ENCODE results near the gene KAZN.

The KAZN gene

GRCh38 chr1:14648896-14649855 lies 50.7 kb downstream of the KAZN start:
- DNase-seq: no peak

DNA sequence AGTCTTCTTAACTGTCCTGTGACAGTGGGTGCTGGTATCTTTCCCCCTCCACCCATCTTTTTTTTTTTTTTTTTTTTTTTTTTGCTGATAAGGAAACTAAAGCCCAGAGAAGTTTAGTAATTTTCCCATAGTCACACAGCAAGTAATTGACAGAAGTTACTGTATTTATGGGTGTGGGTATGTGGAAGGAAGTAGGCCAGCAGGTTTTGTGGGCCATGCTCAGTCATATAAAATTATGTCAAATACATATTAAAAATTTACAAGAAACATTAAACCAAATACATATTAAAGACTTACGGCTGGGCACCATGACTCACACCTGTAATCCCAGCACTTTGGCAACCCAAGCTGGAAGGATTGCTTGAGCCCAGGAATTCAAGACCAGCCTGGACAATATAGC lies 51.5 kb downstream of the KAZN start:
- DNase-seq: no peak

- DNase-seq: peak; percentile 2
Measured at GRCh38 chr1:14650951-14651350, 52.5 kb downstream of the KAZN start.

- DNase-seq: no peak
Measured at GRCh38 chr1:14652840-14653239, 54.4 kb downstream of the KAZN start.

GRCh38 chr1:14653461-14653960 lies 55.0 kb downstream of the KAZN start:
- no peak for DNase-seq

DNA sequence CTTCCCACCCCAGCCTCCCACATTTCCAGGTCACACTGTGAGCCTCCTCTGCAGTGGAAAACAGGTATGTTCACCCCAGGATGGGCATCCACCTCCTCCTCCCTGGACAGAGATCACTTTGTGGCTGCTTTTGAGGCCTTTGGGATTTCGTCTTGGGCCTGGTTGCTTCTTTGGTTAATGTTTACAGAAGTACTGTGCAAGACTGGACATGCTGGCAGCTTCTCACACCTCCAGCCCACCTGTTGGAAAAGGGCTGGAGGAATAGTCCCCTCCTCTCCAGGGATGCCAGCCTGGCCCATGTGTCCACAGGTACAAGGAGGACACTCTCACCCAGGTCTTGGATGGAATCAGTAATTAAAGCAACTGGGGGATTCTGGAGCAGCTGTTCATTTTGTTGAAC lies 56.1 kb downstream of the KAZN start:
- peak; percentile 2 for DNase-seq

DNA sequence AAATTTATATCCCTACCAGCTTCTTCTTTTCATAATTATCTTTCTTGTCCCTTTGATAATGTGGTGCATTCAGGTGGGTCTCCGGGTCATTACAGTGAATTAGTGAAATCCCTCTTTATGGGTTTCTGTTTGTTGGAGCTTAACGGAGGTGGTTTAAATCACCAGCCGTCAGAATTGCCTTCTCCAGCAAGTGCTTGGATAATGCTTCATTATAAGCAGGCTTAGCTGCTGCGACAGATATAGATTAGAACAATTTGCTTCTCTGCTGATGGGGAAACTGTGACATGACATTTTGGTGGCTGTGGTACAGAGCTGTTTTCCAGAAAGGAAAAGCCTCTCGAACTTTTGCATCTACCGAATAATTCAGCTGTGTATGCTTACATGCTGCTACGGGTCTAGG lies 56.9 kb downstream of the KAZN start:
- DNase-seq: no peak

GRCh38 chr1:14656384-14656937 lies 58.0 kb downstream of the KAZN start:
- DNase-seq: no peak

GRCh38 chr1:14658642-14659041 lies 60.2 kb downstream of the KAZN start:
- no peak for DNase-seq

DNA sequence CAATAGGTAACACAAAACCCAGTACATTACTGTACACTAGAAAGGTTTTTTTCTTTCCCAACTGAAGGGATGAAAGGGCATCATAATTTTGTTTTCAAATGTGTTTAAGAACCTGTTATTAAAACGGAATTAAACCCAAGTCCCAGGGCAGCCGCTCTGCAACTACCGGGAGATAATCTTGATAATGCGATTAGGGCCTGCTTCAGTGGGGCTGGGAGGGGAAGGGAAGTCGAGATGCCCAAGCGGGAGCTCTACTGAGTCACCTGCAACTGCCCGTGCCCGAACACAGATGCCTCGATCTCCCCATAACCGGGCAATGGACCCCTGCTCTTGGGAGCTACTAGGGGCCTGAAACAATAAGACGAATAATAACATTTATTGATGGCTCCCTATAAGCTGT lies 61.4 kb downstream of the KAZN start:
- DNase-seq: no peak

DNA sequence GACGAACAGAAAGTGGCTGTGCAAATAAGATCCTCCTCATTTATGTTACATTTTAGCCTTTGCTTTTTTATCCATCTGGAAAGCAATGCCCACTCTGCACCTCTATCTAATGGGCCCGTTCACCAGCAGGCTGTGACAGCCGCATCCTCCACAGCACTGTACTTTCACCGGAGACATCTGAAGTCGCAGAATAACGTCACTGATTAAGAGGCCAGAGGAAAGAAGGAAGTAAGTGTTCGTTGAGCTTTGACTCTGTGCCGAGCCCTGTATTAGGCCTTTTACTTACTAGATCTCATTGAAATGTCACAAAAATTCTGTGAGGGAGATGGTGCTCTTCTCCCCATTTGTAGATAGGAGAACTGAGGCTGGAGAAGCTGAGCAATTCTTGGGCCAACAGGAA lies 62.3 kb downstream of the KAZN start:
- DNase-seq: no peak

- peak; percentile 21 for DNase-seq
Measured at GRCh38 chr1:14661222-14661621, 62.7 kb downstream of the KAZN start.

DNA sequence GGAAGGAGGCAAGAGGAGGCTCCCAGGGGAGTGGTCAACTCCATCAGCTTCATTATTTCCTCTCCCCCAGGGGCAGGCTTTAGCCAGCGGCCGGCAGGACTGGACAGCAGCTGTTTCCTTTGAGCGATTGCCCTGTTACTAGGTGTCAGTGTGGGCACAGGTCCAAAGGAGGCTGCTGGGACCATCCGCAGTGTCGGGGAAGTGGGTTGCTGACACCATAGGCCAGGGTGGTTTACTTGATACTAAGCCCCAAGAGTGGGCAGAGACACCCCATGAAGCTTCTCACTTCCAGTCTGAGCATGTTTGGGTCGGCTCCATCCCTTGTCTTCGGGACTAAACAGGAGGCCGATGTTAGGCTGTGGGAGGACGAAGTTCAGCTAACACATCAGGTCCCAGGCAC lies 63.6 kb downstream of the KAZN start:
- no peak for DNase-seq

DNA sequence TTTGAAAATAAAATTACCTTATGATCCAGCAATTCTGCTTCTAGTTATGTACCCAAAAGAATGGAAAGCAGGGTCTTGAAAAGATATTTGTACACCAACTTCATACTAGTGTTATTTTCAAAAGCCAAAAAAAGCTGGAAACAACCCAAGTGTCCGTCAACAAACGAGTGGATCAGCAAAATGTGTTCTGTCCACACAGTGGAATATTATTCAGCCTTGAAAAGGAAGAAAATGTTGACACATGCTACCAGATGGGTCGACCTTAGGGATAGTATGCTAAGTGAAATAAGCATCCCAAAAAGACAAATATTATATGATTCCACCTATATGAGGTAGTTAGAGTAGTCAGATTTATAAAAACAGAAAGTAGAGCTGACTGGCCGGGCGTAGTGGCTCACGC lies 65.3 kb downstream of the KAZN start:
- DNase-seq: no peak

DNA sequence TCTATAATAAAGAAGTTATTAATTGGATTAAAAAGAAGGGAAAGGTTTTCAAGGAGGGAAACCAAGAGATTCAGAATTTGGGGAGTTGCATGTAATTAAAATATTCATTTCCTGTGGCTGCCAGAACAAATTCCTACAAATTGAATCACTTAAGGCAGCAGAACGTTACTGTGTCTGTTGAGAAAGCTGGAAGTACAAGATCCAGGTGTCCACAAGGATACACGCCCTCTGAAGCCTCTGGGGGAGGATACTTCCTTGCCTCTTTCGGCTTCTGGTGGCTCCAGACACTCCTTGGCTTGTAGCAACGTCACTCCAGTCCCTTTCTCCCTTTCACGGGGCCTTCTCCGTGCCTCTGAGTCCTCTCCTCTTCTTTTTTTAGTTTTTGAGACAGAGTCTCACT lies 67.9 kb downstream of the KAZN start:
- no peak for DNase-seq

GRCh38 chr1:14666962-14667650 lies 68.6 kb downstream of the KAZN start:
- DNase-seq: no peak

- no peak for DNase-seq
Measured at GRCh38 chr1:14667651-14667984, 69.1 kb downstream of the KAZN start.

GRCh38 chr1:14668538-14668937 lies 70.1 kb downstream of the KAZN start:
- DNase-seq: no peak

GRCh38 chr1:14672005-14672404 lies 73.5 kb downstream of the KAZN start:
- no peak for DNase-seq

DNA sequence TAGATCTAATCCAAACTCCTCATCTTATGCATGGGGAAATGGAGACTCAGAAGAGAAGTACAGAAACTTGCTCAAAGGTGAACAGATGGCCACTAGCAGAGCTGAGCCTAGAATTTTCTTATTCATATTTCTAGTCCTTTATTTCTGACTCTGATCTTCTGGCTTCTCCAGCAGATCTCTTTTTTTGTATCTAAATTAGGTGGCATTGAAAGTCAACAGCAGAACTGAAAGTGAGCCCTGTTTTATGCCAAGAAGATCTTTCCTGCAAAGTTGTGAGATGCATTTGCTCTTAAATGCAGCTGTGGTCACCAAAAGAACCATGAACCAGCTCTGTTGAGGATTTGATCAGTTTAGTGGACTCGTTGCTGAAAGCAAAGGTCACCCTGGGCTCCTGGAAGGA lies 75.5 kb downstream of the KAZN start:
- DNase-seq: no peak

DNA sequence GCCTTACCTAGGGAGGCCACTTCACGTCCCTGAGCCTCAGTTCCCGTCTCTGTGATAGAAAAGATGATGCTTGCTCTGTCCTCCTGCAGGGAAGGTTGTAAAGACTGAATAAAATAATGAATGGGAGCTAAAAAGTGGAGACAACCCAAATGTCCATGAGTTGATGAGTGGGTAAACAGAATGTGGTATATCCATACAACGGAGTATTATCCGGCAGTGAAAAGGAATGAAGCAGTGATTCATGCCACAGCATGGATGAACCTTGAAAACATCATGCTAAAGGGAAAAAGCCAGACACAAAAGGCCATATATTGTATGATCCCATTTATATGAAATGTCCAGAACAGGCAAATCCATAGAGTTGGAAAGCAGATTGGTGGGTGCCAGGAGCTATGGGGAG lies 77.9 kb downstream of the KAZN start:
- no peak for DNase-seq

GRCh38 chr1:14677292-14677971 lies 78.9 kb downstream of the KAZN start:
- no peak for DNase-seq

GRCh38 chr1:14678011-14678638 lies 79.6 kb downstream of the KAZN start:
- no peak for DNase-seq

Data from NCI-H1105 treated with DMSO at 0.1 percent for 48 hours (cell line).